GM19397 (cell line): ENCODE results near the gene CEND1.

ENCODE experiments used
- ATAC-seq: cut with Tn5 transposase; IDR thresholded peaks from one replicate; pipeline ENCODE4 v1.9.1; 2021; ENCODE audit warnings: mild to moderate bottlenecking, moderate library complexity; ENCODE audit not compliant: unreplicated experiment

CEND1 gene

GRCh38 chr11:827897-828192 is 38.0 kb upstream of the CEND1 start, which contains the start of gene CRACR2B:
CRACR2B (plus strand) TSS chr11:827919; CDS start chr11:828608, 689 bp downstream.
- ATAC-seq = no peak

DNA sequence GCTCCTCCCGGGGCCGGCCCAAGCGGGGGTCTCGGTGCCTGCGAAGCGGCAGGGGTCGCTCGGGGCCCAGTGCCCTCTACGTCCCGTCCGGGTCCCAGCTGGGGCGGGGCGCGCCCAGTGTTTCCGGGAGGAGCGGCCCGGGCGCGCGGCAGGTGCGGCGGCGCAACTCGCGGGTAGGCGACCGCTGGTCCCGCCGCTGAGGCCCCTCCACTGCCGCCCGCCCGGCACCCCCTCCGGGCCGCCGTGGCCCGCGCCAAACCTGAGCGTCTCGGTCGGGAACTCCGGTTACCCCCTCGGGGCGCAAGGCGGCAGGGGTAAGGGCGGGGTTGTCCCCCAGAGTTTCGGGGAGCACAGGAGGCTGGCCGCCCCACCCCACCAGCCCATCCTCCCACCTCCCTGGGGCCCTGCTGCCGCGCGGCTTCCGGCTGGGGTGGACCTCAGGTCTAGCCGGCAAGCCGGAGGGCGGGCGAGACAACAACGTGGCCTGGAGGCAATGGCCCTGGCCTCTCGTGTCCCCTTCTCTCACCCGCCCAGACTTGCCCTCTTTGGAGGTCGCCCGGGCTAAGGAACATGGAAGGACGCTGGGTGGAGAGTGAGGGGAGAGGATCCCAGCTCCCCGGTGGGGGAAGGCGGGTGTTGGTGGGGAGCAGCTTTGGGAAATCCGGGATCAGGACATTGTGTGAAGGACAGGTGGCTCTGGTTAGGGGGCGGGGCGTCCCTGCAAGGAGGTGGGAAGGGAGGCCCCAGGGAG is 37.4 kb upstream of the CEND1 start:
- ATAC-seq = no peak

GRCh38 chr11:826836-827145 is 36.9 kb upstream of the CEND1 start:
- no peak for ATAC-seq

- ATAC-seq = no peak
These were observed 36.3 kb upstream of the CEND1 start for GRCh38 chr11:826227-826621.

DNA sequence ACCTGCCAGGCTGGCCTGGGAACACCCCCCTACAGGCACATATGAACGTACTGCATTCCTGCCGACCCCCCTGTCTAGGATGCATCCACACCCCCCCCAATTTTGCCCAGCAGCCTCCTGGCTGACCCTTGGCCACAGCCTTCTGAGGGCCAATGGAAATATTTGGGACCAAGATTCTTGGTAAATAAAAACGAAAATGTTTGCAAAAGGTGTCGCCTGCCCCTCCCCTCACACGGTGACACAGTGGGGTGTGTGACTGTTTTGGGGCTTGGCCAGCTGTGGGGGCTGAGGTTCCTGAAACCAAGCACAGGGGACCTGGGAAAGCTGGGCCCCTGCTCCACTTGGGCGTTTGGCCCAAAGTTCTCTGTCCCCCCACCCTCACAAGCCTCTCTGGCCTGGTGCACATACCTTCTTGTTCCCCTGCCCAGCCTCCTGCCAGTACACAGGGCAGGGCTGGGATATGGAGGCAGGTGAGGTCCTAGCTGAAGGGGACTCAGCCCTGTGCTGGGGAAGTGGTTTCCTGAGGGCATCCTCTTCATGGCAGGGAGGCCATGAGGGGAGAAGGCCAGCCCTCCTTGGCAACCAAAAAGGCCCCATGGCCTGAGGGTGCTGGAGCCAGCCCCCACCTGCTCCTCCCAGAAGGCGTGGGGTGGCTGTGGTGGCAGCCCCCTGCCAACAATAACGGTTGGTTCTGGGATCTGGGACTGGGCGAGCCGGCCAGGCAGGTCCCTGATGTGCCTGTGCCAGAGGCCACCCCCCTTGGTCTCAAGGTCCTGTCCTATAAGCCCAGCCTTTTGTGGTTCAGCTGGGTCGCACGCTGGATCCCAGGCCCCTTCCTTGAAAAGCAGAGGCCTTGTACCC is 35.7 kb upstream of the CEND1 start:
- no peak for ATAC-seq

DNA sequence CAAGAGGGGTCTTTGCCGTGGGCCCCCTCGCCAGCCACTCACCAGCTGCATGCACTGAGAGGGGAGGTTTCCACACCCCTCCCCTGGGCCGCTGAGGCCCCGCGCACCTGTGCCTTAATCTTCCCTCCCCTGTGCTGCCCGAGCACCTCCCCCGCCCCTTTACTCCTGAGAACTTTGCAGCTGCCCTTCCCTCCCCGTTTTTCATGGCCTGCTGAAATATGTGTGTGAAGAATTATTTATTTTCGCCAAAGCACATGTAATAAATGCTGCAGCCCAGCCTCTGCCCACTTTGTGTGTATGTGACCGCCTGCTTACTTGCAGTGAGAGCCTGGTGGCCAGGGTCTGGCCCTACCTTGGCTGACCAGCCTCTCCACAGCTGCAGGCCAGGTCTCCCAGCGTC is 35.1 kb upstream of the CEND1 start:
- ATAC-seq = no peak

DNA sequence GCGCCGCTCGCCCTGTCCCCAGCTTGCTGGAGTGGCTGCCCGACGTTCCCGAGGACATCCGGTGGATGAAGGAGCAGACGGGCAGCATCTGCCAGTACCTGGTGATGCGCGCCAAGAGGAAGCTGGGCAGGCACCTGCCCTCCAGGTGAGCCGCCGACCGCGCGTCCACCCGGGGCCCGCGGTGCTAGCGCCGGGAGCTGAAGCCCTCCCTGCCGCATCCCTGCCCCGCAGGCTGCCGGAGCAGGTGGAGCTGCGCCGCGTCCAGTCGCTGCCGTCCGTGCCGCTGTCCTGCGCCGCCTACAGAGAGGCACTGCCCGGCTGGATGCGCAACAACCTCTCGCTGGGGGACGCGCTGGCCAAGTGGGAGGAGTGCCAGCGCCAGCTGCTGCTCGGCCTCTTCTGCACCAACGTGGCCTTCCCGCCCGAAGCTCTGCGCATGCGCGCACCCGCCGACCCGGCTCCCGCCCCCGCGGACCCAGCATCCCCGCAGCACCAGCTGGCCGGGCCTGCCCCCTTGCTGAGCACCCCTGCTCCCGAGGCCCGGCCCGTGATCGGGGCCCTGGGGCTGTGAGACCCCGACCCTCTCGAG is 34.5 kb upstream of the CEND1 start:
- no peak for ATAC-seq

DNA sequence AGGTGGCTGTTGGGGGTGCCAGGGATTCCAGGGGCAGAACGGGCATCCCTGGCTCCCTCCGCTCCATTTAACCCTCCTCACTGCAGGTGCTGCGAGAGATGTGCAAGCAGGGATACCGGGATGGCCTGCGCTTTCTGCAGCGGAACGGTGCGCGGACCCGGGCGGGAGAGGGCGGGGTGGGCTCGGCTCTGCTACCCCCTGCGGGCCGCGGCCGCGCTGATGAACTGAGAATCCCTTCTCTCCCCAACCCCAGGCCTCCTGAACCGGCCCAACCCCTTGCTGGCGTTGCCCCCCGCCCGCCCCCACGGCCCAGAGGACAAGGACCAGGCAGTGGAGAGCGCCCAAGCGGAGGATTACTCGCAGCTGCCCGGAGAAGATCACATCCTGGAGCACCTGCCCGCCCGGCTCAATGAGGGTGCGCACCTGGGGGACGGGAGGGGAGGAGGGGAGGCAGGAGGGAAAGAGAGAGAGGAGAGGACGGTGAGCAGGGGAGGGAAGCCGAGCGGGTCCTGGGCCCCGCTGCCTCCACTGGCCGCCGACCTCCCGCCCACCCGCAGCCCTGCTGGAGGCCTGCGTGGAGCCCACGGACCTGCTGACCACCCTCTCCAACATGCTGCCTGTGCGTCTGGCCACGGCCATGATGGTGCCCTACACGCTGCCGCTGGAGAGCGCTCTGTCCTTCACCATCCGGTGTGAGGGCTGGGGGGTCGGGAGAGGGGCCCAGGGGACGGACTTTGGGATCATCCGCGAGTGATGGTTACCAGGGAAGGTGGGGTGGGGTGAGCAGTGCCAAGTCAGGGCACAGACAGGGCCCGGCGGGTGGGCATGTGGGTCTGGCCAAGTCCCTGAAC is 33.8 kb upstream of the CEND1 start:
- ATAC-seq = no peak

- no peak for ATAC-seq
These were observed 31.9 kb upstream of the CEND1 start for GRCh38 chr11:821512-822371.

GRCh38 chr11:820655-821511 is 31.0 kb upstream of the CEND1 start:
- no peak for ATAC-seq

DNA sequence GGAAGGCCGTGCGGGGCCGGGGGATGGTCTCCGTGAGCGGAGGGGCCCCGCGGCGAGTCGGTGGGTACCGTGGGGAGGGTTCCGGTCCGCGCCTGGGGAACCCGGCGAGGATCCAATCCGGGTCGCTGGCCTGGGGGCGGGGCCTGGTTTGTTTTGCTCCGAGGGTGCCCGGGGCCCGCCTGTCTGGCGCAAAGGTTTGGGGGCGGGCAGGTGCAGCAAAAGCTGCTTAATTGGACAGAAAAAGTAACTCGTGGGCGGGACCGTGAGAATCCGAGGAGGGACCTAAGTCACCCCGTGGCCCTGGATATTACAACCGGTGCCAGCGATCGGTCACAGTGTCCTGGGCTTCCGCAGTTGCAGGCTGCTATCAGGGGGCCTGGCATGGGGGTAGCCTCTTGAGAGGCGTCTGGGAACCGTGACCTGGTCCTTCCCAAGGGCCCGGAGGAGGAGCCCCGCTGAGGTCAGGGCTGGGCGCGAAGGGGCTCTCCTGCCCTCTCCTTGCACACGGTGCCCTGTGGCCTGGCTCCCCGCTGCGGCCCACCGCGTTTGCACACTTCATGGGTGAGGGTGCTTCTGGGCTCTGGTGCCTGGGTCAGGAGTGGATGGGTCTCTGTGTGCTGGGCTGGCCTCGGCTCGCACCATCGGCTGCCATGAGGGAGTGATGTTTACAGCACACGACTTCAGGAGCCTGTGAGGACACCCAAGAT is 30.2 kb upstream of the CEND1 start:
- peak; percentile 63 for ATAC-seq

GRCh38 chr11:819129-819931 is 29.4 kb upstream of the CEND1 start:
- peak; percentile 71 for ATAC-seq

GRCh38 chr11:818396-819128 is 28.7 kb upstream of the CEND1 start, which contains the start of gene PNPLA2:
PNPLA2 (plus strand) TSS chr11:818914; CDS start chr11:819719, 805 bp downstream.
- ATAC-seq = no peak

DNA sequence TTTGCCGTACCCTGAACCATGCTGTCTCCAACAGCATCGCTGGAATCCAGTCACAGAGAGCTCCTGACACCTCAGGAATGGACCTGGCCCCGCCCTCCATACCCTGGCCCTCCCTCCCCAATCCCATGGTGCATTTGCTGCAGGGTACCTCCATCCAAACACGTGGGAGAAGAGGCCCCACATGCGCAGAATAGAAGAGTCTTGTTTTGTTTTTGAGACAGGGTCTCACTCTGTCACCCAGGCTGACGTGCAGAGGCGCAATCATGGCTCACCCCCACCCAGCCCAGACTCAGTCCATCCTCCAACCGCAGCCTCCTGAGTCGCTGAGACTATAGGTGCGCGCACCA is 26.5 kb upstream of the CEND1 start:
- no peak for ATAC-seq

DNA sequence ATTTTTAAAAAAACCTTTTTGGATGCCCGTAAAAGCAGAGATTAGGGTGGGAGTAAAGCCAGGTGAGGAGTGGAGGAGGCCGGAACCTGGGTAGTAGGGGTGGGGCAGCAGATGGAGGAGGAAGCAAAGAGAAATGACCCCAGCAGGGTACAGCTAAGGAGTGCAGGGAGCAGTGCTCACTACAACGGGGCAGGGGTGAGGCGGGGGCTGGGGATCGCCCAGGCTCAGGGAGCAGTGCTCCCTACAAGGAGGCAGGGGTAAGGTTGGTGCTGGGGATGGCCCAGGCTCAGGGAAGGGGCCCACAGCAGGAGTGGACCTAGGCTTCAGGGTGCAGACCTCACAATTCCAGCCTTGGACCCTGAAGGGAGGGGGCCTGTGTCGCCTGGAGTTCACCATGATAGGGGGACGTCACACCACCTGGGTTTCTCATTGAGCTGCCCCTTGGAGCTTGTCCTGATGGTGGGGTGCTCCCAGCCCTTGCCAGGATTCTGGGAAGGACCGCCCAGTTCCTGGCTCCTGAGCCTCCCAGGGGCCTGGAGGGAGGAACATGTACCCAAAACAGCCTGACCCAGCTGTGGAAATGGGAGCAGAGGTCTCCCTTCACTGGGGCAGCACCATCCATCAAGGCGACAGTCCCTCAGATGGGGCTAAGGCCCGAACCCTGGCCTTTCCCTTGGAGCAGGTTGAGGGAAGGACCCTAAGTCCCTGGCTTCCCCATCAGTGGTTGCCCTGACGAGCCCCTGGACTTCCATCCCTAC is 26.0 kb upstream of the CEND1 start:
- no peak for ATAC-seq

DNA sequence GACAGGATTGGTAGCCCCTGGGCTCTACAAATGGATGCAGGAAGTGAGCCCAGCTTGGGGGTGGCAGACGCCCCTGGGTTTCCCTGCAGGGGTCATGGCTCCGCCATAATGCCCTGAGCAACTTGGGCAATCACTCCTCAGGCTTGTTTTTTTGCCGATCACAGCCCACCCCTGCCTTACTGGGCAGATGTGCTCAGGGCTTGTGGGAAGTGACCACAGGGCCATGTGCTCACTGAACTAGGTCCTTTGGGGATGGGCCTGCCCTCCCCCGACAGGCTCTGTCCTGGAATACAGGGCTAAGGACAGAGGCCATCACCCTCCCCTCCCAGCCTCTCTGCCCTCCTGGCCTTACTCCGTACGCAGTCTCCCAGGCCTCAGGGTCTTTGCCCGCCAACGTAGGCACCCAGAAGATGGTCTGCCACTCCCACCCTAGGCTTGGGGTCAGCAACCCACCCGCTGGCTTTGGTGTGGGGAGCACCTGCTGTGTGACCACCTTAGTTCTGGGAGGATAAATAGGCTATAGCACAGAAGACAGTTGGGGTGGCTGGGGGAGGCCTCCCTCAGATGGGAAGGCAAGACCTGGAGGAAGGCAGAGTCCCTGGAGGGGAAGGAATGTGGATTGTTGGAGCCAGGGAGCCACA is 23.7 kb upstream of the CEND1 start:
- ATAC-seq = no peak
